GM10266 (cell line): ENCODE data around the gene DDX47.
A peak's percentile ranks its signal among the peaks of the same experiment; 100 is the strongest.

Source experiments
- DNase-seq: peaks from one replicate; pipeline ENCODE4 v3.0.0; 2012; ENCODE audit errors: extremely low spot score
- CTCF ChIP-seq: IDR thresholded peaks from 2 replicates; pipeline ENCODE4 v1.5.1; 2012; ENCODE audit warnings: mild to moderate bottlenecking, low read depth; ENCODE audit not compliant: control insufficient read depth, insufficient read depth; ENCODE audit errors: missing control alignments

DDX47 gene

DNA sequence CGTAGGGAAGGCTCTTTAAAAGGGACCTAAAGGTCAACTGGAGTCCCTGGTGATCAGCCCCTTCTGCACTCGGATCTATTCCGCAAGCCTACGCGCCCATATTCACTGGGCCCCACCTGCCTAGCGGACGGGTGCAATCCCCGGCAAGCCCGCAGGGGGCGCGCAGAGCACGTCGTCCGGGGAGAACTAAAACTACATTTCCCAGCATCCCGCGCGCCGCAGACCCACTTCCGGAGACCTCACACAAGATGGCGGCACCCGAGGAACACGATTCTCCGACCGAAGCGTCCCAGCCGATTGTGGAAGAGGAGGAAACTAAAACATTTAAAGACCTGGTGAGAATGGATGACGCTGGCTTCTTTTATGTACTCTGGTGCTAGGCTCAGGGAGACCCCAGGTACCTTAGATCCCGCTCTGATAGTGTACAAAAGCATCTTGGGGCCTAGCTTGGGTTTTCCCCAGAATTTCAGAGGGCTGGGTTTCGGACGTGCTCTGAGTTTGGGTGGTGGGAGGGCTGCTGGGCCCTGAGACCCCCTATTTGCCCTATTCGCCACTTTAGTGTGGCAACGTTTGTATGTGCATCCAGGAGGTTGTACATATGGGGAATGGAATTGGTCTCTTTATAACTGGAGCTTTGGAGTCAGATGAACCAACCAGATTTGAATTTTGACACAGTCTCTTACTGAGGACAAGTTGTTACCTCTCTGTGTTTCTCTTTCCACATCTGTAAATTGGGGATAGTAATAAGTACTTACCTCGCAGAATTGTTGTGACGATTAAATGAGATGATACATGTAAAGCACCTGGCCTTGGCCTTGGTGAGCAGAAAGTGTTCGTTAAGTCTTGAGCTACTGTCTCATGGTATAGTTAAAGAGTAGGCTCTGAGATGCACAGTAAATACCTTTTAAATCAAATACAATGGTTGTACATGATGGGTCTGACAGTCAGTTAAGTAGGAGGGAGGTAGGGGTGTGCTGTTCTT lies at the start of gene DDX47:
TSS of gene DDX47 (plus strand) at position 227 of the 982 bp plus-strand sequence. CDS start at position 249, 22 bp downstream.
- peak; percentile 99 for TF ChIP-seq CTCF

DNA sequence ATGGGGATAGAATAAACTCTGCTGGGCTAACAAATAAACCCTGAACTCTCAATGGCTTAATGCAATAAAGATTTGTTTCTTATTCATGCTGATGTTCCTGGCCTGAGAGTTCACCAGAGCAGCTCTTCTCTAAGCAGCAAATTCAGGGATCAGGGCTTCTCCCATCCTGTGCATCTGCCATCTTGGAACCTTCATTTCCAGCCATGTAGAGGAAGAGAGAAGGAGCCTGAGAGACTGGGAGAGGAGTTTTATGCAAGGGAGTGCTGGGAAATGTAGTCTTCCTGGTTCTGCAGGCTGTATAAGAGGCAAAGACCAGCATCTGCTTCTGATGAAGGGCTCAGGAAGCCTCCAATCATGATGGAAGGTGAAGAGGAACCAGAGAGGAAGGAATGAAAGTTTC lies 48.3 kb upstream of the DDX47 start:
- TF ChIP-seq CTCF: no peak
- DNase-seq: no peak

More for the DNA sequence above, at the start of gene DDX47:
- DNase-seq: peak; percentile 82

GRCh38 chr12:12770262-12770661 lies 42.9 kb upstream of the DDX47 start:
- DNase-seq: no peak
- TF ChIP-seq CTCF: no peak

DNA sequence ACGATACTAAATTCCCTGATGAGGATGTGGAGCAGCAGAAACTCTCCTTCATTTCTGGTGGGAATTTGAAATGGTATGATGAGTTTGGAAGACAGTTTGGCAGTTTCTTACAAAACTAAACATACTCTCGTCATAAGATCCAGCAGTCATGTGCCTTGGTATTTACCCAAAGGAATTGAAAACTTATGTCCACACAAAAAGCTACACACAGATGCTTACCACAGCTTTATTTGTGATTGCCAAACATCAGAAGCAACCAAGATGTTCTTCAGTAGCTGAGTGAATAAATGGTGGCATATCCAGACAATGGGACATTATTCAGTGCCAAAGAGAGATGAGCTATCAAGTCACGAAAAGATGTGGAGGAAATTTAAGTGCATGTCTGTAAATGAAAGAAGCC lies 38.4 kb upstream of the DDX47 start:
- no peak for DNase-seq
- TF ChIP-seq CTCF: no peak

DNA sequence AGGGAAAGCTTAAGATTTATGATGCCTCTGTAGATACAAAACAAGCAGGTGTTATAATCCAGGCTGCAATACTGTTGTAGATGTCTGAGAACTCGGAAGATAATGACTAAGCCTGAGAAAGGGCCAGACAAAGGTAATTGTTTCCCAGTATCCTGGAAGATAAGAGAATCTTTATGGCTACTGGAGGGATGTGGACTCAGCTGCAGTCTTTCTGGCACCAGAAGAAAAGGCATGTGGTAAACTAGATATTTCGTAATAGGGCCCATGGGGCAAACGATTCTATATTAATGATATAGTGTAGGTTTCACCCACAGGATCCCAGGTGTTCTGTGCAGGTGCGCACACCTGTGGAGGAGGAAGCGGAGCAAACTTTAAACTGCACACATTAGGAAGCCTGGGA lies 36.9 kb upstream of the DDX47 start:
- no peak for DNase-seq

GRCh38 chr12:12777092-12777491 lies 36.1 kb upstream of the DDX47 start:
- no peak for DNase-seq
- TF ChIP-seq CTCF: no peak

More for the DNA sequence above, 36.9 kb upstream of the DDX47 start:
- TF ChIP-seq CTCF: no peak

- DNase-seq: no peak
- TF ChIP-seq CTCF: no peak
Measured at GRCh38 chr12:12779007-12779406, 34.1 kb upstream of the DDX47 start.
